ENCODE data around the gene PPP1R13B.

Gene PPP1R13B

DNA sequence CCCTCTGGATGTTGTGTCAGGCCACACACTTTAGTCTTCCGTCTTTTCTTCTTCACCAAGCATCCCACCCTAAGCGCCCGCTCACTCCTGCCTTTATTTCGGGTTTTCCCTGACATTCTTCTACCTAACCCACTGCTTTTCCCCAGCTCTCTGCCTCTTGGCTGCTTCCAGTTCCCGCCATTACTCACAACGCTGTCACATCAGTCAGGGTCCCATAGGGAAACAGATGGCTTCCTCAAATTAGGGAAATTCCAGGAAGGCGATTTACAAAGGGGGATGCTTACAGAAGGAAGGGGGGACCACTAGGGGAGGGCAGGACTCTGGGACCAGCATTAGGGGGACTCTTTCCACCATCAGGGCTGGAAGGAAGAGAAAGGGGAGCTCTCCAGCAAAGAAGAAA, 9.2 kb upstream of the PPP1R13B start (continued):
- TF ChIP-seq, protein P1, sequence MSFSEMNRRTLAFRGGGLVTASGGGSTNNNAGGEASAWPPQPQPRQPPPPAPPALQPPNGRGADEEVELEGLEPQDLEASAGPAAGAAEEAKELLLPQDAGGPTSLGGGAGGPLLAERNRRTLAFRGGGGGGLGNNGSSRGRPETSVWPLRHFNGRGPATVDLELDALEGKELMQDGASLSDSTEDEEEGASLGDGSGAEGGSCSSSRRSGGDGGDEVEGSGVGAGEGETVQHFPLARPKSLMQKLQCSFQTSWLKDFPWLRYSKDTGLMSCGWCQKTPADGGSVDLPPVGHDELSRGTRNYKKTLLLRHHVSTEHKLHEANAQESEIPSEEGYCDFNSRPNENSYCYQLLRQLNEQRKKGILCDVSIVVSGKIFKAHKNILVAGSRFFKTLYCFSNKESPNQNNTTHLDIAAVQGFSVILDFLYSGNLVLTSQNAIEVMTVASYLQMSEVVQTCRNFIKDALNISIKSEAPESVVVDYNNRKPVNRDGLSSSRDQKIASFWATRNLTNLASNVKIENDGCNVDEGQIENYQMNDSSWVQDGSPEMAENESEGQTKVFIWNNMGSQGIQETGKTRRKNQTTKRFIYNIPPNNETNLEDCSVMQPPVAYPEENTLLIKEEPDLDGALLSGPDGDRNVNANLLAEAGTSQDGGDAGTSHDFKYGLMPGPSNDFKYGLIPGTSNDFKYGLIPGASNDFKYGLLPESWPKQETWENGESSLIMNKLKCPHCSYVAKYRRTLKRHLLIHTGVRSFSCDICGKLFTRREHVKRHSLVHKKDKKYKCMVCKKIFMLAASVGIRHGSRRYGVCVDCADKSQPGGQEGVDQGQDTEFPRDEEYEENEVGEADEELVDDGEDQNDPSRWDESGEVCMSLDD (tag by site-specific recombination; IDR thresholded peaks at IDR 0.05), result no peak
- no peak for TF ChIP-seq ZNF155 (tag by site-specific recombination; IDR thresholded peaks at IDR 0.05)
- TF ChIP-seq GFI1B (tag by site-specific recombination; IDR thresholded peaks at IDR 0.05), result no peak
- no peak for TF ChIP-seq ZNF114 (tag by site-specific recombination; IDR thresholded peaks at IDR 0.05)
- no peak for TF ChIP-seq ZNF629 (tag by site-specific recombination; IDR thresholded peaks at IDR 0.05)

DNA sequence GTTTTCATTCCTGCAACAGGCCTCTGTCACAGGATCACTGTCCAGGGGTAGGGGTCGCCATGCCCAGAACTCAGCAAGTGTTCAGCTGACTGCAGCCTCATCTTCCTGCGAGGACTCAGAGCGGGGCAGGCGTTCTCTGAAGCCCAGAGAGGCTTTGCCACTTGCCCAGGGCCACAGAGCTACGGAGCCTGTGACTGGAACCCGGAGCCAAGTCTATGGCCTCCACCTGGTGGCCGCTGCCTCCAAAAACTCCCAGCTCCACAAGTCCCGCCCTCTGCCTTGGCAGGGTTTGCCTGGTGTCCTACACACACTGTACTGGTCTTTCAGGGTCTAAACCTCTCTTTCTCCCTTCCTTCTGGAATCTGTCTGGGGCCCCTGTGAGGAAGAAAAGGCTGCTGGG, 8.7 kb upstream of the PPP1R13B start:
- Histone ChIP-seq H3K4me1 (ENCODE audit: control insufficient read depth, insufficient read depth, low read length) (peaks cover 4% of the 10 kb centered on the region), H3K9me3 (ENCODE audit: control insufficient read depth, insufficient read depth, low read depth, low read length) (no peaks in the 10 kb centered on the region), H3K4me3 (ENCODE audit: low read depth, low read length) (no peak overlapping the region), H3K36me3 (ENCODE audit: control insufficient read depth in 2 of 2, insufficient read depth in 1 of 2, low read length in 2 of 2) (no peaks in the 10 kb centered on the region), H3K27ac (ENCODE audit: extremely low read depth, low read depth, low read length) (no peak overlapping the region; the same call in 1 of the 2 replicates)
- POLR2A ChIA-PET, result interaction anchor here (0.5 kb wide), 1 partner anchor 64 kb away, joined by 3 read pairs; no protein-coding TSS in a partner anchor
- TF ChIP-seq, protein P2, sequence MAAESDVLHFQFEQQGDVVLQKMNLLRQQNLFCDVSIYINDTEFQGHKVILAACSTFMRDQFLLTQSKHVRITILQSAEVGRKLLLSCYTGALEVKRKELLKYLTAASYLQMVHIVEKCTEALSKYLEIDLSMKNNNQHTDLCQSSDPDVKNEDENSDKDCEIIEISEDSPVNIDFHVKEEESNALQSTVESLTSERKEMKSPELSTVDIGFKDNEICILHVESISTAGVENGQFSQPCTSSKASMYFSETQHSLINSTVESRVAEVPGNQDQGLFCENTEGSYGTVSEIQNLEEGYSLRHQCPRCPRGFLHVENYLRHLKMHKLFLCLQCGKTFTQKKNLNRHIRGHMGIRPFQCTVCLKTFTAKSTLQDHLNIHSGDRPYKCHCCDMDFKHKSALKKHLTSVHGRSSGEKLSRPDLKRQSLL (tag by site-specific recombination; IDR thresholded peaks at IDR 0.05), result peak; percentile 84
- no peak for TF ChIP-seq ZSCAN23 (tag by site-specific recombination; IDR thresholded peaks at IDR 0.05)
- peak; percentile 15 for TF ChIP-seq ZNF654 (tag by site-specific recombination; IDR thresholded peaks at IDR 0.05; ENCODE audit: low read depth)
- CTCF ChIA-PET, result interaction anchor here (0.6 to 1.5 kb wide), 4 partner anchors 45 to 65 kb away, joined by 3 to 6 read pairs (median 3); no protein-coding TSS in a partner anchor

DNA sequence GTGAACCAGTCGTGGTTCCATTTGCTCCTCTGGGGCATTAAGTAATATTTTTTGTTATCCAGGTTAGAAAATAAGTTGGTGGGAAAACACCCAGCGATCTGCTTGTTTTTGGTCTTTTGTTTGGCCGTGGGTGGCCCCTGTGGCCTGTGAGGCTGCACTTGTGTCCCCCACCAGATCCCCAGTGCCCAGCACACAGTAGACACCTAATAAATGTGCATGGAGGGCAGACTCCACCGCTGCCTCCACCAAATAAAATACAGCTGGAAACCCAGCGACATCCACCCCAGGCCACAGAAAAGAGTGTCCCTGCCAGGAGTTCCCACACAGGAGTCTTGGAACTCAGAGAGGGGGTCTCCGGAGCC, 8.3 kb upstream of the PPP1R13B start:
- no peak overlapping the region; the same call in 1 of the 2 replicates for H3K27ac ChIP-seq (ENCODE audit: extremely low read depth, low read depth, low read length)
- CTCF ChIA-PET, result interaction anchor here (0.6 to 1.5 kb wide), 3 partner anchors 45 to 65 kb away, joined by 3 to 6 read pairs (median 3); no protein-coding TSS in a partner anchor
- no peaks in the 10 kb centered on the region for H3K9me3 ChIP-seq (ENCODE audit: control insufficient read depth, insufficient read depth, low read depth, low read length)
- POLR2A ChIA-PET, result interaction anchor here (0.5 to 0.6 kb wide), 2 partner anchors 13 to 64 kb away, joined by 3 read pairs; no protein-coding TSS in a partner anchor
- H3K36me3 ChIP-seq (ENCODE audit: control insufficient read depth in 2 of 2, insufficient read depth in 1 of 2, low read length in 2 of 2), result no peaks in the 10 kb centered on the region
- TF ChIP-seq ZNF16 (tag by site-specific recombination; IDR thresholded peaks at IDR 0.05; ENCODE audit: low read depth) (no peak), ZBTB7A (tag by site-specific recombination; IDR thresholded peaks at IDR 0.05; ENCODE audit: low read depth) (no peak)
- TF ChIP-seq, protein P3, sequence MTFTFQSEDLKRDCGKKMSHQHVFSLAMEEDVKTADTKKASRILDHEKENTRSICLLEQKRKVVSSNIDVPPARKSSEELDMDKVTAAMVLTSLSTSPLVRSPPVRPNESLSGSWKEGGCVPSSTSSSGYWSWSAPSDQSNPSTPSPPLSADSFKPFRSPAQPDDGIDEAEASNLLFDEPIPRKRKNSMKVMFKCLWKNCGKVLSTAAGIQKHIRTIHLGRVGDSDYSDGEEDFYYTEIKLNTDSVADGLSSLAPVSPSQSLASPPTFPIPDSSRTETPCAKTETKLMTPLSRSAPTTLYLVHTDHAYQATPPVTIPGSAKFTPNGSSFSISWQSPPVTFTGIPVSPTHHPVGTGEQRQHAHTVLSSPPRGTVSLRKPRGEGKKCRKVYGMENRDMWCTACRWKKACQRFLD (tag by site-specific recombination; IDR thresholded peaks at IDR 0.05), result no peak
- H3K4me3 ChIP-seq (ENCODE audit: low read depth, low read length), result no peak overlapping the region
- H3K4me1 ChIP-seq (ENCODE audit: control insufficient read depth, insufficient read depth, low read length), result peaks cover 4% of the 10 kb centered on the region

DNA sequence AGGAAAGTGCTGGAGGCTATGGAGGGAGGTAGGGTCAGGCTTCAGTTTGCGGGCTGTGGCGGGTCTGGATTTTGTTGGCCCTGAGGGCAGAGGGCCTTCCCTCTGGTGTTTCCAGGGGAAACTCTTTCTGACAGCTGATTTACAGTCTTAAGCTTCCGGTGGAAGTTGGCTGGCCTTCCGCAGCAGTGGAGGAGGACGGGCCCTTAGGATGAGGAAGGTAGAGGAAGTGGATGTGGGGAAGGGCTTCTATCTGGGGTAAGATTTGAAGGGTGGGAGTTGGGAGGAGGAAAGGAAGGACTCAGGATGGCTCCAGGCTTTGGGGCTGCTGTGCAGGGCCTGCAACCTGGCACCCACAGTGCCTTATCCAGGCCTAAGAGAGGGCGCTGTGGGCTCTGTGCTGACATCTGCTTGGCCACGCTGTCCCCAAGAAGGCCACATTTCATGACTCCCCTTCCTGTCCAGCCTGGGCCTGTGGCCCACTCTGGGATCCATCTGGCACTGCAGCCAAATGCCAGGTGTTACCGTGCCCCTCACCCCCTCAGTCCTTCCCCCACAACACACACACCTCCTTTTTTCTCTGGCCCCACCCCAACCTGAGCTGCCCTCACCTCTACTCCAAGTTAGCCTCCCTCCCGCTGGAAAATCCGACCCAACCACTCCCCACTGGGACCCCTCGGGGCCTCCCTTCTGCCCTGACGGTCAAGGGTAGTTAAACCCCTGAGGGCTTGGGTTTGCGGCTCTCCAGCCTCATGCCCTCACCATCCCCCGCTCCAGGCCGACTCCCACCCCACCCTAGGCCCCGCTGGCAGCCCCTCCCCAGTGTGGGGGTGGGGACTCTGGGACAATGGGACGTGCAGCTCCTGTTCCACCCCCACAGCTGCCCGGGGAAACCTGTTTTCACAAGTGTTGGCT, 7.7 kb upstream of the PPP1R13B start:
- CTCF ChIA-PET, result interaction anchor here (0.5 to 1.5 kb wide), 2 partner anchors 46 to 64 kb away, joined by 4 to 6 read pairs; no protein-coding TSS in a partner anchor
- Histone ChIP-seq H3K9me3 (ENCODE audit: control insufficient read depth, insufficient read depth, low read depth, low read length) (no peaks in the 10 kb centered on the region), H3K4me3 (ENCODE audit: low read depth, low read length) (no peak overlapping the region), H3K27ac (ENCODE audit: extremely low read depth, low read depth, low read length) (peak overlapping the region; percentile 32; the same call in 1 of the 2 replicates), H3K4me1 (ENCODE audit: control insufficient read depth, insufficient read depth, low read length) (peaks cover 4% of the 10 kb centered on the region), H3K36me3 (ENCODE audit: control insufficient read depth in 2 of 2, insufficient read depth in 1 of 2, low read length in 2 of 2) (no peaks in the 10 kb centered on the region)
- POLR2A ChIA-PET, result interaction anchor here (0.6 kb wide), 1 partner anchor 12 kb away, joined by 3 read pairs; no protein-coding TSS in a partner anchor
- TF ChIP-seq, protein P4, sequence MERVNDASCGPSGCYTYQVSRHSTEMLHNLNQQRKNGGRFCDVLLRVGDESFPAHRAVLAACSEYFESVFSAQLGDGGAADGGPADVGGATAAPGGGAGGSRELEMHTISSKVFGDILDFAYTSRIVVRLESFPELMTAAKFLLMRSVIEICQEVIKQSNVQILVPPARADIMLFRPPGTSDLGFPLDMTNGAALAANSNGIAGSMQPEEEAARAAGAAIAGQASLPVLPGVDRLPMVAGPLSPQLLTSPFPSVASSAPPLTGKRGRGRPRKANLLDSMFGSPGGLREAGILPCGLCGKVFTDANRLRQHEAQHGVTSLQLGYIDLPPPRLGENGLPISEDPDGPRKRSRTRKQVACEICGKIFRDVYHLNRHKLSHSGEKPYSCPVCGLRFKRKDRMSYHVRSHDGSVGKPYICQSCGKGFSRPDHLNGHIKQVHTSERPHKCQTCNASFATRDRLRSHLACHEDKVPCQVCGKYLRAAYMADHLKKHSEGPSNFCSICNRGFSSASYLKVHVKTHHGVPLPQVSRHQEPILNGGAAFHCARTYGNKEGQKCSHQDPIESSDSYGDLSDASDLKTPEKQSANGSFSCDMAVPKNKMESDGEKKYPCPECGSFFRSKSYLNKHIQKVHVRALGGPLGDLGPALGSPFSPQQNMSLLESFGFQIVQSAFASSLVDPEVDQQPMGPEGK (tag by site-specific recombination; IDR thresholded peaks at IDR 0.05), result peak; percentile 59; the same call in 1 of the 2 replicates
- TF ChIP-seq ZNF239 (tag by site-specific recombination; IDR thresholded peaks at IDR 0.05) (no peak), ZNF560 (tag by site-specific recombination; IDR thresholded peaks at IDR 0.05; ENCODE audit: borderline replicate concordance) (no peak), ZNF302 (tag by site-specific recombination; IDR thresholded peaks at IDR 0.05; ENCODE audit: low read depth) (no peak), ZNF2 (tag by site-specific recombination; IDR thresholded peaks at IDR 0.05) (peak; percentile 51; the same call in 1 of the 2 replicates), ZIC2 (tag by site-specific recombination; IDR thresholded peaks at IDR 0.05) (peak; percentile 79)
- TF ChIP-seq, protein P5, sequence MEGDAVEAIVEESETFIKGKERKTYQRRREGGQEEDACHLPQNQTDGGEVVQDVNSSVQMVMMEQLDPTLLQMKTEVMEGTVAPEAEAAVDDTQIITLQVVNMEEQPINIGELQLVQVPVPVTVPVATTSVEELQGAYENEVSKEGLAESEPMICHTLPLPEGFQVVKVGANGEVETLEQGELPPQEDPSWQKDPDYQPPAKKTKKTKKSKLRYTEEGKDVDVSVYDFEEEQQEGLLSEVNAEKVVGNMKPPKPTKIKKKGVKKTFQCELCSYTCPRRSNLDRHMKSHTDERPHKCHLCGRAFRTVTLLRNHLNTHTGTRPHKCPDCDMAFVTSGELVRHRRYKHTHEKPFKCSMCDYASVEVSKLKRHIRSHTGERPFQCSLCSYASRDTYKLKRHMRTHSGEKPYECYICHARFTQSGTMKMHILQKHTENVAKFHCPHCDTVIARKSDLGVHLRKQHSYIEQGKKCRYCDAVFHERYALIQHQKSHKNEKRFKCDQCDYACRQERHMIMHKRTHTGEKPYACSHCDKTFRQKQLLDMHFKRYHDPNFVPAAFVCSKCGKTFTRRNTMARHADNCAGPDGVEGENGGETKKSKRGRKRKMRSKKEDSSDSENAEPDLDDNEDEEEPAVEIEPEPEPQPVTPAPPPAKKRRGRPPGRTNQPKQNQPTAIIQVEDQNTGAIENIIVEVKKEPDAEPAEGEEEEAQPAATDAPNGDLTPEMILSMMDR (tag by site-specific recombination; IDR thresholded peaks at IDR 0.05), result peak; percentile 28; the same call in 1 of the 2 replicates

Measured in HEK293 (cell line).